Renal pelvis (tissue), 4 donors: ENCODE data around the gene ANO9. TPM values are rescaled to one million over a fixed set of nuclear protein-coding genes. Genes with fewer than 3 reads are reported as not detected.
"Not testable (repeated sequence)": the region's sequence is repeated elsewhere in the genome, so short reads cannot be mapped to it uniquely, and the experiment has no call there.

ENCODE experiments used
- DNase-seq: peaks from one replicate; pipeline ENCODE4 v3.0.0-alpha.2; 2013
- polyA plus RNA-seq, 3 donors: library from polyadenylated mRNA; unstranded; fragments of 120-200 nt; gene quantifications; one replicate each; pipeline ENCODE4 v1.2.1, GENCODE V29; 2013; ENCODE audit not compliant: insufficient read length in 3 of 3

The ANO9 gene
- polyA plus RNA-seq, 3 donors: 11.2 to 17.4 (median 14.2) TPM

DNA sequence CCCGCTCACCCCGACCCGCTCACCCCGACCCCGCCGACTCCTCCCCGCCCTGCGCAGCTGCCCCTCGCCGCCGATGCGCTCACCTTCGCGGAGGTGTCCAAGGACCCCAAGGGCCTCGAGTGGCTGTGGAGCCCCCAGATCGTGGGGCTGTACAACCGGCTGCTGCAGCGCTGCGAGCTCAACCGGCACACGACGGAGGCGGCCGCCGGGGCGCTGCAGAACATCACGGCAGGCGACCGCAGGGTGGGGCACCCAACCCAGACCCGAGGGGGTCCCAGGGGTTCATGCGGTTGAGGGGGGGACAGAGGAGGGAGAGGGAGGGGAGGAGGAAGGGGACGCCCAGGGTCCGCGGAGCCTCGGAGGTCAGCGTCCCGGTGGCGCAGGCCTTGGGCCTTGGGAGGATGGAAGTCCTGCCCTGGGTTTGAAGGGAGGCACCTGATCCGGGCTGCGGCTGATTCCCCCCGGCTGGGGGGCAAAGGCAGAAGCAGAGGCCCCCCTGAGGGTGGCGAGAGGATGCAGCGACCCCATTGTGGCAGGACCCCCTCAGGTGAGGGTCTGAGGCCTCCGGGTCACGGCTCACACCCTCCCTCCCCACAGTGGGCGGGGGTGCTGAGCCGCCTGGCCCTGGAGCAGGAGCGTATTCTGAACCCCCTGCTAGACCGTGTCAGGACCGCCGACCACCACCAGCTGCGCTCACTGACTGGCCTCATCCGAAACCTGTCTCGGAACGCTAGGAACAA, 38.6 kb downstream of the ANO9 start:
- DNase-seq: no peak

DNA sequence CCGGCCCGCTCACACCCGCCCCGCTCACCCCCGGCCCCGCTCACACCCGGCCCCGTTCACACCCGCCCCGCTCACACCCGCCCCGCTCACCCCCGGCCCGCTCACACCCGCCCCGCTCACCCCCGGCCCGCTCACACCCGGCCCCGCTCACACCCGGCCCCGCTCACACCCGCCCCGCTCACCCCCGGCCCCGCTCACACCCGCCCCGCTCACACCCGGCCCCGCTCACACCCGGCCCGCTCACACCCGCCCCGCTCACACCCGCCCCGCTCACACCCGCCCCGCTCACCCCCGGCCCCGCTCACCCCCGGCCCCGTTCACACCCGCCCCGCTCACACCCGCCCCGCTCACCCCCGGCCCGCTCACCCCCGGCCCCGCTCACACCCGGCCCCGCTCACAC, 40.6 kb downstream of the ANO9 start:
- not testable (repeated sequence) for DNase-seq

- no peak for DNase-seq
Measured at GRCh38 chr11:400241-400689, 41.5 kb downstream of the ANO9 start.

DNA sequence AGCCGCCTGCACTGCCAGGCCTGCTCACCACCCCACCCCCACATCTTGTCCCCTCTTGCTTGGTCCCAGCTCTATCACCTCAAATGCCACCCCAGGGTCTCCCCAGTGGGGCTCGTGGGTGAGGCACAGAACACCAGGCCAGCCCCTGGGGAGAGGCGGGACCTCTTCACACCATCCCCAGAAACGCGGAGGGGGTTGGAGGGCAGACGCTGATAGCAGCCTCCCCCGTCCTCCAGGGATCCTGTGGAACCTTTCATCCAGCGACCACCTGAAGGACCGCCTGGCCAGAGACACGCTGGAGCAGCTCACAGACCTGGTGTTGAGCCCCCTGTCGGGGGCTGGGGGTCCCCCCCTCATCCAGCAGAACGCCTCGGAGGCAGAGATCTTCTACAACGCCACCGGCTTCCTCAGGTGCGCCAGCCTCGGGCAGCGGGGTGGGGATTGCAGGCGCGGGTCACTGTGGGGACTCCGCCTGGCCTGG, 42.0 kb downstream of the ANO9 start:
- no peak for DNase-seq

DNA sequence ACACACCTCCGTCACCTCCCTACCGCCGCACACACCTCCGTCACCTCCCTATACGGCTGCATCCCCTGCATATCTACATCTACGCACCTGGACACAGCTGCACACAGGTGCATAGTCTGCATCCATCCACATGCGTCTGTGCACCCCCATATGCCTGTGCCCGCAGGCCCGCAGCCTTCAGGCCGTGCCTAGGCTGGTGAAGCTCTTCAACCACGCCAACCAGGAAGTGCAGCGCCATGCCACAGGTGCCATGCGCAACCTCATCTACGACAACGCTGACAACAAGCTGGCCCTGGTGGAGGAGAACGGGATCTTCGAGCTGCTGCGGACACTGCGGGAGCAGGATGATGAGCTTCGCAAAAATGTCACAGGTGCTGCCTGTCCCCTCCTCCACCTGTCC, 43.0 kb downstream of the ANO9 start:
- no peak for DNase-seq

GRCh38 chr11:396948-397548, 44.8 kb downstream of the ANO9 start:
- DNase-seq: peak; percentile 69

GRCh38 chr11:396511-396947, 45.3 kb downstream of the ANO9 start:
- peak; percentile 33 for DNase-seq

GRCh38 chr11:395866-396265, 45.9 kb downstream of the ANO9 start:
- DNase-seq: no peak

GRCh38 chr11:394858-395655, 46.8 kb downstream of the ANO9 start:
- no peak for DNase-seq

GRCh38 chr11:394034-394857, 47.6 kb downstream of the ANO9 start, which contains the start of gene PKP3:
PKP3 (plus strand) TSS chr11:394209; CDS start chr11:394293, 84 bp downstream.
- DNase-seq: no peak

- DNase-seq: no peak
Measured at GRCh38 chr11:393219-394033, 48.4 kb downstream of the ANO9 start.

- no peak for DNase-seq
Measured at GRCh38 chr11:392102-392777, 49.6 kb downstream of the ANO9 start.

- no peak for DNase-seq
Measured at GRCh38 chr11:391117-392017, 50.4 kb downstream of the ANO9 start.

- DNase-seq: no peak
Measured at GRCh38 chr11:390175-390574, 51.6 kb downstream of the ANO9 start.

DNA sequence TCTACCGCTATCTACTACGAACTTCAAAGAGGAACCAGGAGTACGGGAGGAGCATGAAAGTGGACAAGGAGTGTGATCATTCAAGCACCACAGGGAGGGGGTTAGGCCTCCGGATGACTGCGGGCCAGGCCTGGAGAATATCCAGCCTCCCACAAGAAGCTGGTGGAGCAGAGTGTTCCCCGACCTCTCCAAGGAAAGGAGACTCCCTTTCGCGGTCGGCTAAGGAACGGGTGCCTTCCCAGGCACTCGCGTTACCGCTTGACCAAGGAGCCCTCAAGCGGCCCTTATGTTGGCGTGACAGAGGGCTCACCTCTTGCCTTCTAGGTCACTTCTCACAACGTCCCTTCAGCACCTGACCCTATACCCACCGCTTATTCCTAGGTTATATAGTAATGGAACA, 52.4 kb downstream of the ANO9 start:
- not testable (repeated sequence) for DNase-seq

- no peak for DNase-seq
Measured at GRCh38 chr11:387193-387793, 54.5 kb downstream of the ANO9 start.

- DNase-seq: no peak
Measured at GRCh38 chr11:386483-386882, 55.3 kb downstream of the ANO9 start.

DNA sequence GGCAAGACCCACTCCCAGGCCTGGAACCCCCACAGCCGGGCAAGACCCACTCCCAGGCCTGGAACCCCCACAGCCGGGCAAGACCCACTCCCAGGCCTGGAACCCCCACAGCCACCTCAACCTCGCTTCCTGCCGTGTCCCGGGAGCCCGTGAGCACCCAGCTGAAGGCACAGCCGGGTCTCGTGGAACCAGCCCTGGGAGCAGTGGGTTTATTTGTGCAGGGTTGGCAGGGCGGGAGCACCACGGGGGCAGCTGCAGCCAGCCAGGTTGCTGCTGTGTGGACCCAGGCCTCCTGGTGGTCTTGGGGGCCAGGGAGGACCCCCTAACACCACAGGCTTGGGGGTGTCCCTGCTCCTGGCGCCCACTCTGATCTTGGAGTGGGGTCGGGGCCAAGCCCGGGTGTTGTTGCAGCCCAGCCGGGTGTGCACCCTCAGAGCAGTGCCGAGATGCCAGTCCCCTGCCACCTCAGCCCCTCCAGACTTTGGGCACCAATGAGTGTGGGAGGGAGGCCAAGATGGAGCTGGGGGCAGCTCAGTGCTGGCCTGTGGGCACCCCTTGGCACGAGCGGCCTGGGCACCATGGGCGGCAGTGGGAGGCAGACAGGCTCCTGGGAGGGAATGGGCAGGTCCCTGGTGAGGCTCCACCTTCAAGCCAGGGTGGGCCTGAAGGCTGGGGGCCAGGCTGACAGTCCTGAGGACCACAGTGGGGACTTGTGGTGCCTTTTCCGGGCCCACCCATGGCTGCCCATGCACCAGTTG, 56.0 kb downstream of the ANO9 start:
- no peak for DNase-seq
